GM12878 (cell line): ENCODE results near the gene RASAL3.

Experiments used
- EZH2 ChIP-seq: IDR thresholded peaks from 2 replicates; pipeline ENCODE4 v1.6.1; 2012; ENCODE audit warnings: low read depth, mild to moderate bottlenecking, control low read depth, inconsistent platforms, low read length, borderline replicate concordance; ENCODE audit not compliant: control insufficient read depth
- FOXM1 ChIP-seq: IDR thresholded peaks from 2 replicates; pipeline ENCODE4 v1.6.1; 2012; ENCODE audit warnings: low read depth, mild to moderate bottlenecking, inconsistent platforms, low read length, moderate library complexity
- HCFC1 ChIP-seq: fragments of 150-350 bp; IDR thresholded peaks from 2 replicates; pipeline ENCODE4 v1.6.1; 2014; ENCODE audit warnings: low read length
- NR2C2 ChIP-seq: IDR thresholded peaks from 2 replicates; pipeline ENCODE4 v1.6.1; 2011; ENCODE audit warnings: borderline replicate concordance, low read depth; ENCODE audit not compliant: control insufficient read depth, insufficient read length
- POLR2AphosphoS5 ChIP-seq: IDR thresholded peaks from 2 replicates; pipeline ENCODE4 v1.6.1; 2011; ENCODE audit warnings: mild to moderate bottlenecking, low read length, inconsistent platforms
- SREBF2 ChIP-seq: IDR thresholded peaks from 2 replicates; pipeline ENCODE4 v1.6.1; 2012; ENCODE audit warnings: mild to moderate bottlenecking, low read length
- TF ChIP-seq, protein P1 (sequence below): IDR thresholded peaks from 2 replicates; pipeline ENCODE4 v1.6.1; 2011; ENCODE audit warnings: low read depth, mild to moderate bottlenecking, low read length, moderate library complexity, borderline replicate concordance; ENCODE audit errors: extremely low read depth
- TF ChIP-seq, protein P2 (sequence below): fragments of 450-650 bp; IDR thresholded peaks from 2 replicates; pipeline ENCODE4 v1.6.1; 2017; ENCODE audit warnings: mild to moderate bottlenecking, low read depth, inconsistent platforms; ENCODE audit not compliant: poor library complexity, severe bottlenecking
- TF ChIP-seq, protein P3 (sequence below): fragments of 450-650 bp; formaldehyde crosslinking; IDR thresholded peaks from 2 replicates; pipeline ENCODE4 v1.5.0; 2022; ENCODE audit warnings: mild to moderate bottlenecking, missing genetic modification characterization
- TF ChIP-seq, protein P4 (sequence below), 3 experiments: IDR thresholded peaks in 2 of 3; conservative IDR thresholded peaks in 1 of 3; 2 replicates each; pipeline ENCODE4 v1.5.1; 2011; ENCODE audit warnings: low read depth in 3 of 3, low read length in 3 of 3, mild to moderate bottlenecking in 3 of 3, control low read depth in 2 of 3, moderate library complexity in 2 of 3, inconsistent platforms in 1 of 3, mixed read lengths in 1 of 3; ENCODE audit not compliant: control insufficient read depth in 2 of 3, insufficient read depth in 1 of 3; ENCODE audit errors: extremely low read depth in 1 of 3

DNA sequence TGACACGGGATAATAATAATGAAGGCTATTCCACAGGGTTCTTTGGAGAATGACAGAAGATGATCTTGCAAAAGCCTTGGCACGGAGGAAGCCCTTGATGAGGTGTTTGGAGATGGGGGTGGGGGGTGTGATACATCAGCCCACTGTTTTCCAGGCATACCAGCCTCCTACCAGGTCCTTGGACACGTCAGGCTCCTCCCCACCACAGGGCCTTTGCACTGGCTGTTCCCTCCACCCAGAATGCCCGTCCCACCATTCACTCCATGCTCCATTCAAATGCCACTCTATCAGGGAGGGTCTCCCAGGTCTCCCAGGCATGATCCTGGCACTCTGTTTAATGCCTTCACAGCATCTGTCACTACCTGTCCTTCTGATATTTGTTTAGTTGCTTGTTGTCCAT is 17.3 kb downstream of the RASAL3 start:
- no peak for TF ChIP-seq FOXM1
- TF ChIP-seq, protein P1, sequence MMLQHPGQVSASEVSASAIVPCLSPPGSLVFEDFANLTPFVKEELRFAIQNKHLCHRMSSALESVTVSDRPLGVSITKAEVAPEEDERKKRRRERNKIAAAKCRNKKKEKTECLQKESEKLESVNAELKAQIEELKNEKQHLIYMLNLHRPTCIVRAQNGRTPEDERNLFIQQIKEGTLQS: no peak
- TF ChIP-seq NR2C2: no peak
- TF ChIP-seq, protein P2, sequence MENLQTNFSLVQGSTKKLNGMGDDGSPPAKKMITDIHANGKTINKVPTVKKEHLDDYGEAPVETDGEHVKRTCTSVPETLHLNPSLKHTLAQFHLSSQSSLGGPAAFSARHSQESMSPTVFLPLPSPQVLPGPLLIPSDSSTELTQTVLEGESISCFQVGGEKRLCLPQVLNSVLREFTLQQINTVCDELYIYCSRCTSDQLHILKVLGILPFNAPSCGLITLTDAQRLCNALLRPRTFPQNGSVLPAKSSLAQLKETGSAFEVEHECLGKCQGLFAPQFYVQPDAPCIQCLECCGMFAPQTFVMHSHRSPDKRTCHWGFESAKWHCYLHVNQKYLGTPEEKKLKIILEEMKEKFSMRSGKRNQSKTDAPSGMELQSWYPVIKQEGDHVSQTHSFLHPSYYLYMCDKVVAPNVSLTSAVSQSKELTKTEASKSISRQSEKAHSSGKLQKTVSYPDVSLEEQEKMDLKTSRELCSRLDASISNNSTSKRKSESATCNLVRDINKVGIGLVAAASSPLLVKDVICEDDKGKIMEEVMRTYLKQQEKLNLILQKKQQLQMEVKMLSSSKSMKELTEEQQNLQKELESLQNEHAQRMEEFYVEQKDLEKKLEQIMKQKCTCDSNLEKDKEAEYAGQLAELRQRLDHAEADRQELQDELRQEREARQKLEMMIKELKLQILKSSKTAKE: no peak
- TF ChIP-seq, protein P3, sequence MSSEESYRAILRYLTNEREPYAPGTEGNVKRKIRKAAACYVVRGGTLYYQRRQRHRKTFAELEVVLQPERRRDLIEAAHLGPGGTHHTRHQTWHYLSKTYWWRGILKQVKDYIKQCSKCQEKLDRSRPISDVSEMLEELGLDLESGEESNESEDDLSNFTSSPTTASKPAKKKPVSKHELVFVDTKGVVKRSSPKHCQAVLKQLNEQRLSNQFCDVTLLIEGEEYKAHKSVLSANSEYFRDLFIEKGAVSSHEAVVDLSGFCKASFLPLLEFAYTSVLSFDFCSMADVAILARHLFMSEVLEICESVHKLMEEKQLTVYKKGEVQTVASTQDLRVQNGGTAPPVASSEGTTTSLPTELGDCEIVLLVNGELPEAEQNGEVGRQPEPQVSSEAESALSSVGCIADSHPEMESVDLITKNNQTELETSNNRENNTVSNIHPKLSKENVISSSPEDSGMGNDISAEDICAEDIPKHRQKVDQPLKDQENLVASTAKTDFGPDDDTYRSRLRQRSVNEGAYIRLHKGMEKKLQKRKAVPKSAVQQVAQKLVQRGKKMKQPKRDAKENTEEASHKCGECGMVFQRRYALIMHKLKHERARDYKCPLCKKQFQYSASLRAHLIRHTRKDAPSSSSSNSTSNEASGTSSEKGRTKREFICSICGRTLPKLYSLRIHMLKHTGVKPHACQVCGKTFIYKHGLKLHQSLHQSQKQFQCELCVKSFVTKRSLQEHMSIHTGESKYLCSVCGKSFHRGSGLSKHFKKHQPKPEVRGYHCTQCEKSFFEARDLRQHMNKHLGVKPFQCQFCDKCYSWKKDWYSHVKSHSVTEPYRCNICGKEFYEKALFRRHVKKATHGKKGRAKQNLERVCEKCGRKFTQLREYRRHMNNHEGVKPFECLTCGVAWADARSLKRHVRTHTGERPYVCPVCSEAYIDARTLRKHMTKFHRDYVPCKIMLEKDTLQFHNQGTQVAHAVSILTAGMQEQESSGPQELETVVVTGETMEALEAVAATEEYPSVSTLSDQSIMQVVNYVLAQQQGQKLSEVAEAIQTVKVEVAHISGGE: no peak
- TF ChIP-seq EZH2: no peak
- TF ChIP-seq, protein P4, sequence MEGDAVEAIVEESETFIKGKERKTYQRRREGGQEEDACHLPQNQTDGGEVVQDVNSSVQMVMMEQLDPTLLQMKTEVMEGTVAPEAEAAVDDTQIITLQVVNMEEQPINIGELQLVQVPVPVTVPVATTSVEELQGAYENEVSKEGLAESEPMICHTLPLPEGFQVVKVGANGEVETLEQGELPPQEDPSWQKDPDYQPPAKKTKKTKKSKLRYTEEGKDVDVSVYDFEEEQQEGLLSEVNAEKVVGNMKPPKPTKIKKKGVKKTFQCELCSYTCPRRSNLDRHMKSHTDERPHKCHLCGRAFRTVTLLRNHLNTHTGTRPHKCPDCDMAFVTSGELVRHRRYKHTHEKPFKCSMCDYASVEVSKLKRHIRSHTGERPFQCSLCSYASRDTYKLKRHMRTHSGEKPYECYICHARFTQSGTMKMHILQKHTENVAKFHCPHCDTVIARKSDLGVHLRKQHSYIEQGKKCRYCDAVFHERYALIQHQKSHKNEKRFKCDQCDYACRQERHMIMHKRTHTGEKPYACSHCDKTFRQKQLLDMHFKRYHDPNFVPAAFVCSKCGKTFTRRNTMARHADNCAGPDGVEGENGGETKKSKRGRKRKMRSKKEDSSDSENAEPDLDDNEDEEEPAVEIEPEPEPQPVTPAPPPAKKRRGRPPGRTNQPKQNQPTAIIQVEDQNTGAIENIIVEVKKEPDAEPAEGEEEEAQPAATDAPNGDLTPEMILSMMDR (IDR thresholded peaks at IDR 0.05 in 2 of 3, conservative IDR thresholded peaks at IDR 0.05 in 1 of 3; ENCODE audit: control insufficient read depth in 2 of 3, extremely low read depth in 1 of 3, insufficient read depth in 1 of 3, low read depth in 3 of 3, low read length in 3 of 3): no peak
- no peak for TF ChIP-seq HCFC1
- no peak for TF ChIP-seq POLR2AphosphoS5
- TF ChIP-seq SREBF2: no peak
